Endodermal cell (in vitro differentiated cells): ENCODE results near the gene RPL38. TPM values are rescaled to one million over a fixed set of nuclear protein-coding genes. Genes with fewer than 3 reads are reported as not detected.

ENCODE experiments used
- DNase-seq: peaks from one replicate; pipeline ENCODE4 v3.0.0-alpha.2; 2017
- H3K27ac ChIP-seq: 2 replicates; pipeline ENCODE4 v1.5.1; 2013; ENCODE audit warnings: mild to moderate bottlenecking, low read depth, low read length, moderate library complexity
- H3K27me3 ChIP-seq: 2 replicates; pipeline ENCODE4 v1.6.1; 2013; ENCODE audit warnings: mild to moderate bottlenecking, low read length, moderate library complexity; ENCODE audit not compliant: insufficient read depth, control insufficient read depth, poor library complexity, severe bottlenecking
- H3K36me3 ChIP-seq: 2 replicates; pipeline ENCODE4 v1.7.0; 2013; ENCODE audit warnings: mild to moderate bottlenecking, low read length, moderate library complexity; ENCODE audit not compliant: control insufficient read depth, insufficient read depth
- H3K4me1 ChIP-seq: one replicate; pipeline ENCODE4 v1.7.0; 2013; ENCODE audit warnings: low read length; ENCODE audit not compliant: control insufficient read depth, insufficient read depth
- H3K4me3 ChIP-seq: 2 replicates; pipeline ENCODE4 v1.5.1; 2013; ENCODE audit warnings: mild to moderate bottlenecking, low read length, moderate library complexity
- H3K9ac ChIP-seq: 2 replicates; pipeline ENCODE4 v1.6.1; 2013; ENCODE audit warnings: mild to moderate bottlenecking, low read length, moderate library complexity; ENCODE audit not compliant: poor library complexity, severe bottlenecking; ENCODE audit errors: extremely low read depth
- H3K9me3 ChIP-seq: 2 replicates; pipeline ENCODE4 v1.6.1; 2013; ENCODE audit warnings: mild to moderate bottlenecking, low read length, moderate library complexity; ENCODE audit not compliant: control insufficient read depth
- H3K27ac Mint-ChIP-seq: 2 replicates; pipeline ENCODE4 v1.8.0; 2020; ENCODE audit warnings: mixed read lengths
- H3K27me3 Mint-ChIP-seq: 2 replicates; pipeline ENCODE4 v1.8.0; 2021; ENCODE audit warnings: mild to moderate bottlenecking, mixed read lengths; ENCODE audit not compliant: insufficient read depth
- H3K36me3 Mint-ChIP-seq: 2 replicates; pipeline ENCODE4 v1.8.0; 2020; ENCODE audit warnings: low read depth, mixed read lengths
- H3K4me1 Mint-ChIP-seq: 2 replicates; pipeline ENCODE4 v1.8.0; 2020; ENCODE audit warnings: mixed read lengths
- H3K4me3 Mint-ChIP-seq: 2 replicates; pipeline ENCODE4 v1.8.0; 2020; ENCODE audit warnings: mild to moderate bottlenecking, moderate library complexity, mixed read lengths
- H3K9me3 Mint-ChIP-seq: 2 replicates; pipeline ENCODE4 v1.8.0; 2020; ENCODE audit warnings: mild to moderate bottlenecking, mixed read lengths
- CTCF ChIP-seq: fragments of 200-600 bp; sonication (generic); conservative IDR thresholded peaks from 2 replicates; pipeline ENCODE4 v1.5.0; 2021; ENCODE audit warnings: antibody characterized with exemption, mild to moderate bottlenecking
- WGBS, 2 experiments: methylation state at CpG; one replicate each; pipeline versions ENCODE4 v1.1.5 to v1.1.7; 2013; ENCODE audit warnings: missing lambda C conversion rate in 2 of 2, mixed read lengths in 1 of 2; ENCODE audit not compliant: insufficient coverage in 1 of 2, insufficient read length in 1 of 2; 5-methylcytosine and 5-hydroxymethylcytosine counted together
- total RNA-seq, 2 donors: library from RNA; stranded (reverse); fragmentation: NEBNext Ultra II Directional in 1 of 2; extraction: Animal tissue kit (Norgen Biotek cat#: 25700) in 1 of 2; gene quantifications; 2 replicates in 1 of 2; 3 replicates in 1 of 2; pipeline ENCODE4 v1.2.1, GENCODE V29; 2021

Gene RPL38
- total RNA-seq, 2 donors from 2014 or later: 1,155 to 1,199 TPM

GRCh38 chr17:74156878-74157277, 46.6 kb upstream of the RPL38 start:
- no peaks in the 10 kb centered on the region for H3K27me3 ChIP-seq
- H3K36me3 ChIP-seq: no peaks in the 10 kb centered on the region
- Mint-ChIP-seq H3K9me3 (peaks cover 6% of the 10 kb centered on the region), H3K4me3 (no peak overlapping the region), H3K27me3 (peaks cover 10% of the 10 kb centered on the region), H3K27ac (no peak overlapping the region), H3K36me3 (no peaks in the 10 kb centered on the region), H3K4me1 (peaks cover 8% of the 10 kb centered on the region)
- no peak for TF ChIP-seq CTCF
- peaks cover 4% of the 10 kb centered on the region for H3K9me3 ChIP-seq
- H3K4me1 ChIP-seq: peaks cover 7% of the 10 kb centered on the region
- H3K27ac ChIP-seq: no peak overlapping the region
- no peak overlapping the region for H3K9ac ChIP-seq
- H3K4me3 ChIP-seq: no peak overlapping the region
- DNase-seq: no peak
- WGBS, 2 experiments: 91 to 100% methylated on average over 3 to 6 of the region's 6 CpGs

- peaks cover 10% of the 10 kb centered on the region for H3K27me3 Mint-ChIP-seq
- DNase-seq: no peak
- H3K4me3 Mint-ChIP-seq: no peak overlapping the region
- no peaks in the 10 kb centered on the region for H3K36me3 Mint-ChIP-seq
- Histone ChIP-seq H3K27me3 (no peaks in the 10 kb centered on the region), H3K4me3 (no peak overlapping the region), H3K27ac (no peak overlapping the region), H3K4me1 (peaks cover 7% of the 10 kb centered on the region), H3K9ac (no peak overlapping the region), H3K36me3 (no peaks in the 10 kb centered on the region), H3K9me3 (peaks cover 4% of the 10 kb centered on the region)
- peaks cover 6% of the 10 kb centered on the region for H3K9me3 Mint-ChIP-seq
- 94 to 96% methylated on average over 6 to 9 of the region's 9 CpGs for WGBS, 2 experiments
- no peak for TF ChIP-seq CTCF
- H3K27ac Mint-ChIP-seq: no peak overlapping the region
- peaks cover 8% of the 10 kb centered on the region for H3K4me1 Mint-ChIP-seq
These were observed 46.1 kb upstream of the RPL38 start for GRCh38 chr17:74157366-74157765.

GRCh38 chr17:74158761-74159160, 44.7 kb upstream of the RPL38 start:
- Histone ChIP-seq H3K27ac (no peak overlapping the region), H3K36me3 (no peaks in the 10 kb centered on the region), H3K9ac (no peak overlapping the region), H3K4me3 (no peak overlapping the region), H3K4me1 (no peaks in the 10 kb centered on the region), H3K9me3 (peaks cover 4% of the 10 kb centered on the region), H3K27me3 (no peaks in the 10 kb centered on the region)
- peaks cover 10% of the 10 kb centered on the region for H3K27me3 Mint-ChIP-seq
- H3K27ac Mint-ChIP-seq: no peak overlapping the region
- DNase-seq: no peak
- no peak overlapping the region for H3K4me3 Mint-ChIP-seq
- H3K9me3 Mint-ChIP-seq: peaks cover 6% of the 10 kb centered on the region
- peaks cover under 1% of the 10 kb centered on the region for H3K4me1 Mint-ChIP-seq
- TF ChIP-seq CTCF: no peak
- H3K36me3 Mint-ChIP-seq: no peaks in the 10 kb centered on the region
